Karpas-422 (cell line): ENCODE measurements around the gene GFPT1. TPM values are rescaled to one million over a fixed set of nuclear protein-coding genes. Genes with fewer than 3 reads are reported as not detected.

Experiments used
- DNase-seq: peaks from one replicate; pipeline ENCODE4 v3.0.0-alpha.2; 2015
- H2AFZ ChIP-seq: fragments of 200-600 bp; sonication (generic); 2 replicates; pipeline ENCODE4 v1.6.1; 2014; ENCODE audit warnings: antibody characterized with exemption, low read length, mixed read lengths
- H3K27ac ChIP-seq: fragments of 200-600 bp; sonication (generic); 2 replicates; pipeline ENCODE4 v1.5.1; 2014; ENCODE audit warnings: mild to moderate bottlenecking, low read length, moderate library complexity
- H3K27me3 ChIP-seq: fragments of 200-600 bp; sonication (generic); 2 replicates; pipeline ENCODE4 v1.6.1; 2014; ENCODE audit warnings: low read length, mixed read lengths
- H3K36me3 ChIP-seq: fragments of 200-600 bp; sonication (generic); 2 replicates; pipeline ENCODE4 v1.6.1; 2014; ENCODE audit warnings: low read length, mixed read lengths; ENCODE audit not compliant: insufficient read depth
- H3K4me1 ChIP-seq: fragments of 200-600 bp; sonication (generic); 2 replicates; pipeline ENCODE4 v1.6.1; 2014; ENCODE audit warnings: mild to moderate bottlenecking, low read length, mixed read lengths
- H3K4me2 ChIP-seq: fragments of 200-600 bp; sonication (generic); 2 replicates; pipeline ENCODE4 v1.6.1; 2014; ENCODE audit warnings: low read length, low read depth, mild to moderate bottlenecking; ENCODE audit not compliant: poor library complexity, severe bottlenecking
- H3K4me3 ChIP-seq: fragments of 200-600 bp; sonication (generic); 2 replicates; pipeline ENCODE4 v1.5.1; 2014; ENCODE audit warnings: mild to moderate bottlenecking, antibody characterized with exemption, low read length, mixed read lengths
- H3K79me2 ChIP-seq: fragments of 200-600 bp; sonication (generic); 2 replicates; pipeline ENCODE4 v1.6.1; 2014; ENCODE audit warnings: mild to moderate bottlenecking, low read length, mixed read lengths
- H3K9ac ChIP-seq: fragments of 200-600 bp; sonication (generic); 2 replicates; pipeline ENCODE4 v1.6.0; 2014; ENCODE audit warnings: low read length
- H3K9me2 ChIP-seq: fragments of 200-600 bp; sonication (generic), shearing (Covaris generic); replicated peaks from 2 replicates; pipeline ENCODE4 v1.6.0; 2014; ENCODE audit warnings: mild to moderate bottlenecking, low read length, moderate library complexity; ENCODE audit not compliant: insufficient read depth
- H3K9me3 ChIP-seq: fragments of 300-700, 200-600 bp; sonication (generic); 2 replicates; pipeline ENCODE4 v1.6.1; 2014; ENCODE audit warnings: low read length, mixed read lengths
- H4K20me1 ChIP-seq: fragments of 200-600 bp; sonication (generic); 2 replicates; pipeline ENCODE4 v1.6.1; 2014; ENCODE audit warnings: mild to moderate bottlenecking, antibody characterized with exemption, low read length, low read depth; ENCODE audit not compliant: insufficient read depth
- total RNA-seq: library from RNA; depleted of rRNA; stranded (reverse); fragments of >200 nt; shearing (Covaris generic); gene quantifications from 2 replicates; pipeline ENCODE4 v1.2.3, GENCODE V29; 2014; ENCODE audit warnings: low replicate concordance

GFPT1 gene
- total RNA-seq, 1 experiment from 2014 or later, result 24.4 TPM

GRCh38 chr2:69333352-69333751 lies 53.7 kb downstream of the GFPT1 start:
- no peak overlapping the region for H3K27ac ChIP-seq

DNA sequence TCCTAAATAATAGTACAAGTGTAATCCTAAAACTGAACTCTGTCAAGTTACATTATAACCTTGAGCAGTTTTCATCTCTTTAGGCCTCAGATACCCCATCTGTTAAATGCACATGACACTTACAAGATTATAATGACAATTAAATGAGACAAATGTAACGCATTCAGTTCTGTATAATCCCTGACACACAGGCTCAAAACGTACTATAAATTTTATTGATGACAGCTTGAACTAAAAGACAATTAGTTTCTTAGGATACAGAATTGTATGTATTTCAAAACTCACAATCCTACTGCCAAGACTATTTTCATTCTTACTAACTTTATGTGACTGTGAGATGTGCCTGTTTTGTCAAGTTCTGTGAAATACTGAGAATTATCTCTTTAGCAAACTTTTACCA lies 56.2 kb downstream of the GFPT1 start:
- no peak for DNase-seq
- no peaks in the 10 kb centered on the region for H3K27me3 ChIP-seq
- H3K9ac ChIP-seq, result no peak overlapping the region
- peaks cover 37% of the 10 kb centered on the region; the same call in 1 of the 2 replicates for H3K36me3 ChIP-seq
- H2AFZ ChIP-seq, result no peak overlapping the region
- no peaks in the 10 kb centered on the region for H3K9me2 ChIP-seq
- no peaks in the 10 kb centered on the region for H3K4me1 ChIP-seq
- no peak overlapping the region for H3K4me3 ChIP-seq
- no peaks in the 10 kb centered on the region for H3K9me3 ChIP-seq
- no peaks in the 10 kb centered on the region for H4K20me1 ChIP-seq
- no peak overlapping the region for H3K27ac ChIP-seq
- H3K79me2 ChIP-seq, result 0 out of 2 replicates have a peak, but pooled peaks cover 5% of the 10 kb centered on the region
- H3K4me2 ChIP-seq, result no peak overlapping the region

More at GRCh38 chr2:69333352-69333751, 53.7 kb downstream of the GFPT1 start:
- Histone ChIP-seq H3K79me2 (0 out of 2 replicates have a peak, but pooled peaks cover 8% of the 10 kb centered on the region), H3K27me3 (no peaks in the 10 kb centered on the region), H3K9me2 (no peaks in the 10 kb centered on the region), H3K36me3 (peaks cover 33% of the 10 kb centered on the region), H3K9ac (no peak overlapping the region), H4K20me1 (no peaks in the 10 kb centered on the region), H3K4me2 (no peak overlapping the region), H3K9me3 (no peaks in the 10 kb centered on the region), H3K4me1 (no peaks in the 10 kb centered on the region), H2AFZ (no peak overlapping the region), H3K4me3 (no peak overlapping the region)
- no peak for DNase-seq

GRCh38 chr2:69322631-69323030 lies 64.4 kb downstream of the GFPT1 start:
- H3K9me3 ChIP-seq, result no peaks in the 10 kb centered on the region
- H3K9ac ChIP-seq, result no peak overlapping the region
- DNase-seq, result no peak
- no peaks in the 10 kb centered on the region for H3K79me2 ChIP-seq
- no peaks in the 10 kb centered on the region for H3K9me2 ChIP-seq
- H3K4me2 ChIP-seq, result no peak overlapping the region
- no peak overlapping the region for H3K4me3 ChIP-seq
- no peaks in the 10 kb centered on the region for H4K20me1 ChIP-seq
- H3K36me3 ChIP-seq, result peaks cover 27% of the 10 kb centered on the region; the same call in 1 of the 2 replicates
- H3K27me3 ChIP-seq, result no peaks in the 10 kb centered on the region
- no peaks in the 10 kb centered on the region for H3K4me1 ChIP-seq
- no peak overlapping the region for H2AFZ ChIP-seq
- no peak overlapping the region for H3K27ac ChIP-seq

DNA sequence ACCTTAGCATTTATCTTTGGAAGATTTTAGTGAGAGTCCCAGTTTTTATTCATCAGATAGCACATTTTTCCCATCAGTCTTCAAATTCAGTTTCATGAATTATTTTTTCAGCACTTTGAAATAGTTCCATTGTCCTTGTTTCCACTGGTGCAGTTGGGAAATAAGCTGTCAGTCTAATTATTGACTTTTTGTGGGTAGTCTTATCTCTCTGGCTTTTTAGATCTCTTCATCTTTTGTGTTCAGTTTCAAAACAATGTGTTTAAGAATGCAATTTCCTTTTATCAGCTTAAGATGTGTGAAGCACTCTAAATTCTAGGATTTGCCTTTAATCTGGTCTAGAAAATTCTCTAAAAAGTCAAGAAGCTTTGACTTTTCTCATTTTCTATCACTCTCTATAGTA lies 70.5 kb downstream of the GFPT1 start:
- H3K9me2 ChIP-seq, result no peaks in the 10 kb centered on the region
- H3K27ac ChIP-seq, result no peak overlapping the region
- no peak for DNase-seq
- no peak overlapping the region for H3K4me3 ChIP-seq
- H4K20me1 ChIP-seq, result no peaks in the 10 kb centered on the region
- no peaks in the 10 kb centered on the region for H3K4me1 ChIP-seq
- no peak overlapping the region for H3K4me2 ChIP-seq
- H3K36me3 ChIP-seq, result peaks cover 1% of the 10 kb centered on the region; the same call in 1 of the 2 replicates
- H3K9me3 ChIP-seq, result no peaks in the 10 kb centered on the region
- no peaks in the 10 kb centered on the region for H3K79me2 ChIP-seq
- no peak overlapping the region for H2AFZ ChIP-seq
- H3K9ac ChIP-seq, result no peak overlapping the region
- H3K27me3 ChIP-seq, result no peaks in the 10 kb centered on the region

- H2AFZ ChIP-seq, result no peak overlapping the region
- no peaks in the 10 kb centered on the region for H3K9me3 ChIP-seq
- H3K9me2 ChIP-seq, result no peaks in the 10 kb centered on the region
- H3K27me3 ChIP-seq, result no peaks in the 10 kb centered on the region
- H3K27ac ChIP-seq, result no peak overlapping the region
- no peaks in the 10 kb centered on the region for H3K36me3 ChIP-seq
- no peak for DNase-seq
- H3K4me2 ChIP-seq, result no peak overlapping the region
- H3K9ac ChIP-seq, result no peak overlapping the region
- no peaks in the 10 kb centered on the region for H4K20me1 ChIP-seq
- no peak overlapping the region for H3K4me3 ChIP-seq
- no peaks in the 10 kb centered on the region for H3K4me1 ChIP-seq
- no peaks in the 10 kb centered on the region for H3K79me2 ChIP-seq
These were observed 71.8 kb downstream of the GFPT1 start for GRCh38 chr2:69315160-69315761.

DNA sequence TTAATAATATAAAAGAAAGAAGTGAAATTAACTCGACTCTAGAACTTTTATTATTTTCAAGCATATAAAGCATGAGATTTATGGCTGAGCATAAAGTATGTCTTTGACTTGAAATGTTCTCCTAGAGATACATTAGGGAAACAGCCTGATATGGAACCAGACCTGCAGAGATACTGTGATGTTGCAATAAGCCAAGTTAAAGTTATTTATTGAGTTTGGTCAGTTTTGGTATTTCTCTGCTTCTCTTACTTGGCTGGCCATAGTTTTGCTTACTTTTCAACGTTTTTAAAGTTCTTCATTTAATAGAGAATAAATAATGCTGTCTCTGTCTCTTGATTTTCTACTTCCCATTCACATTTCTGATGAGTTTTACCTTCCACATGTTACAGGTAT lies 76.0 kb downstream of the GFPT1 start:
- Histone ChIP-seq H3K27ac (no peak overlapping the region), H3K9me3 (no peaks in the 10 kb centered on the region), H3K4me1 (peaks cover 12% of the 10 kb centered on the region), H3K27me3 (no peaks in the 10 kb centered on the region), H3K36me3 (no peaks in the 10 kb centered on the region), H3K9ac (no peak overlapping the region), H3K4me3 (no peak overlapping the region), H3K9me2 (no peaks in the 10 kb centered on the region), H3K4me2 (no peak overlapping the region), H2AFZ (no peak overlapping the region), H4K20me1 (peaks cover 12% of the 10 kb centered on the region), H3K79me2 (no peaks in the 10 kb centered on the region)
- DNase-seq, result no peak

DNA sequence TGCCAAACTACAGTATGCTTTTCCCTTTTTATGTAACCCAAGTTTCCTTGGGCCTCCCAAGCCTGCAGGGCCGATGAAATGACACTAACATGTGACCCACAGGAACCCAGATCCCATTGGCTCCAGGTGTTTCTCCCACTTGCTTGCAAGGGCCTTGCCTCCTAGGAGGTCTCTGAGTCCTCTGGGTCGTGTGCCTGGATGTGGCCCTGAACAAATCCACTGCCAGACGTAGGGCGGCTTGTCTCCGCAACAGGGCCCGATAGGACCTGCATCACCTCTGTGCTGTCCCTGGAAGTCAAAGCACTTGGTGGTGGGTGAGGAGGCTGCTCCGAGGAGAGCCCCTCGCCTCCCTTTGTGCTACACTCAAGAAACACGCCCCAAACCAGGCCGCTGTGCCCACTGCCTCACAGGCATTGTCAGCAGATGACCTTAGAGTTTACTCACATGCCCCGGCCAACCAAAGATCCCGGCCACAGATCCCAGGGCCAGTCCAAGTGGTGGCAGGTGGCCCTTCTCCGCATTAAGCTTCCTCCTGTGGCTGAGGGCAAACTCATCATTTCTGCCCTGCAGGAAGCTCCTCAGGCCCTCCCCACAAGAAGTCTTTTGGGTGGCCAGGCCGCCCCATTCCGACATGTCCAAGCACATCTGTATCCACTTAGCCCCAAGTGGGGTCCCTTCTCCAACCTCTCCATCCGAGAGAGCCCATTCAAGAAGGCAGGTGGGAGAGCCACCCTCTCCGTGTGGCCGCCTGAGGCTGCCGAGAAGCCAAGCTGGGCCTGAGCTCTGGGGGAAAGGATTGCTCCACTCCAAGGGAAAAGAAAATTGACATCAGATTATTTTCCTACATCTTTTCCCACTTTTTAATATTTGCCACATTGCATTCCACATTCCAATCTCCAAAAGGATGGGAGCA lies 76.7 kb downstream of the GFPT1 start:
- Histone ChIP-seq H3K4me1 (peaks cover 12% of the 10 kb centered on the region), H3K9me2 (no peaks in the 10 kb centered on the region), H3K36me3 (no peaks in the 10 kb centered on the region), H3K4me2 (no peak overlapping the region), H3K4me3 (no peak overlapping the region), H3K9ac (no peak overlapping the region), H4K20me1 (peaks cover 12% of the 10 kb centered on the region), H3K27ac (no peak overlapping the region), H3K9me3 (no peaks in the 10 kb centered on the region), H3K79me2 (no peaks in the 10 kb centered on the region), H2AFZ (no peak overlapping the region), H3K27me3 (no peaks in the 10 kb centered on the region)
- no peak for DNase-seq

- Histone ChIP-seq H3K27ac (no peak overlapping the region), H3K9me3 (no peaks in the 10 kb centered on the region), H3K79me2 (no peaks in the 10 kb centered on the region), H3K4me1 (peaks cover 12% of the 10 kb centered on the region), H3K27me3 (no peaks in the 10 kb centered on the region), H3K4me2 (no peak overlapping the region), H4K20me1 (peaks cover 12% of the 10 kb centered on the region), H3K9me2 (no peaks in the 10 kb centered on the region), H3K36me3 (no peaks in the 10 kb centered on the region), H3K9ac (no peak overlapping the region), H2AFZ (no peak overlapping the region), H3K4me3 (no peak overlapping the region)
- DNase-seq, result no peak
These were observed 77.5 kb downstream of the GFPT1 start for GRCh38 chr2:69309351-69310110.
